MM.1S (cell line): ENCODE measurements around the gene PRKCH.

ENCODE experiments used
- DNase-seq: peaks from one replicate; pipeline ENCODE4 v3.0.0-alpha.2; 2015
- H2AFZ ChIP-seq: fragments of 300-600 bp; sonication (generic); 2 replicates; pipeline ENCODE4 v1.6.0; 2016; ENCODE audit warnings: antibody characterized with exemption, low read length
- H3F3A ChIP-seq: fragments of 300-600 bp; sonication (generic); 2 replicates; pipeline ENCODE4 v1.6.1; 2016; ENCODE audit warnings: mild to moderate bottlenecking, antibody characterized with exemption, low read length, moderate library complexity, mixed read lengths; ENCODE audit not compliant: insufficient read depth
- H3K27ac ChIP-seq: fragments of 300-600 bp; sonication (generic); 2 replicates; pipeline ENCODE4 v1.5.1; 2016; ENCODE audit warnings: mild to moderate bottlenecking, low read length
- H3K27me3 ChIP-seq: fragments of 300-600 bp; sonication (generic); replicated peaks from 2 replicates; pipeline ENCODE4 v1.6.0; 2016; ENCODE audit warnings: low read length; ENCODE audit not compliant: insufficient read depth
- H3K36me3 ChIP-seq: fragments of 300-600 bp; sonication (generic); replicated peaks from 2 replicates; pipeline ENCODE4 v1.6.1; 2016; ENCODE audit warnings: mild to moderate bottlenecking, low read length, mixed read lengths; ENCODE audit not compliant: insufficient read depth
- H3K4me1 ChIP-seq: fragments of 300-600 bp; sonication (generic); 2 replicates; pipeline ENCODE4 v1.6.1; 2016; ENCODE audit warnings: low read length, mixed read lengths
- H3K4me2 ChIP-seq: fragments of 300-600 bp; sonication (generic); 2 replicates; pipeline ENCODE4 v1.6.0; 2016; ENCODE audit warnings: low read depth, low read length
- H3K4me3 ChIP-seq: fragments of 300-600 bp; sonication (generic); 2 replicates; pipeline ENCODE4 v1.5.1; 2016; ENCODE audit warnings: low read length, mixed read lengths
- H3K79me2 ChIP-seq: fragments of 300-600 bp; sonication (generic); 2 replicates; pipeline ENCODE4 v1.6.1; 2016; ENCODE audit warnings: mixed run types, low read length, mixed read lengths
- H3K9ac ChIP-seq: fragments of 300-600 bp; sonication (generic); 2 replicates; pipeline ENCODE4 v1.6.1; 2016; ENCODE audit warnings: low read length, mixed read lengths
- H3K9me2 ChIP-seq: fragments of 300-600 bp; sonication (generic); replicated peaks from 2 replicates; pipeline ENCODE4 v1.6.1; 2016; ENCODE audit warnings: mild to moderate bottlenecking, low read length, mixed read lengths; ENCODE audit not compliant: insufficient read depth
- H3K9me3 ChIP-seq: fragments of 300-600 bp; sonication (generic); replicated peaks from 2 replicates; pipeline ENCODE4 v1.6.1; 2016; ENCODE audit warnings: mild to moderate bottlenecking, low read length, mixed read lengths; ENCODE audit not compliant: insufficient read depth
- H4K20me1 ChIP-seq: fragments of 300-600 bp; sonication (generic); 2 replicates; pipeline ENCODE4 v1.6.1; 2016; ENCODE audit warnings: mild to moderate bottlenecking, low read length, moderate library complexity, mixed read lengths; ENCODE audit not compliant: insufficient read depth
- CTCF ChIP-seq: fragments of 300-600 bp; sonication (generic); IDR thresholded peaks from 2 replicates; pipeline ENCODE4 v1.5.1; 2016; ENCODE audit warnings: antibody characterized with exemption, low read length, mixed read lengths
- EZH2 ChIP-seq: fragments of 300-600 bp; sonication (generic); optimal IDR thresholded peaks from 2 replicates; pipeline ENCODE3; 2017; ENCODE audit warnings: low read depth, mild to moderate bottlenecking, antibody characterized with exemption, low read length, mixed read lengths
- EZH2phosphoT487 ChIP-seq: fragments of 300-600 bp; sonication (generic); IDR thresholded peaks from 2 replicates; pipeline ENCODE4 v1.6.1; 2018; ENCODE audit warnings: antibody characterized with exemption, low read length

Gene PRKCH

GRCh38 chr14:61281948-61282275 is 39.5 kb upstream of the PRKCH start:
- no peaks in the 10 kb centered on the region for H3F3A ChIP-seq
- no peaks in the 10 kb centered on the region for H3K36me3 ChIP-seq
- H3K9me3 ChIP-seq, result no peaks in the 10 kb centered on the region
- H3K27ac ChIP-seq, result no peak overlapping the region
- no peaks in the 10 kb centered on the region for H3K27me3 ChIP-seq
- no peaks in the 10 kb centered on the region for H3K4me1 ChIP-seq
- no peak overlapping the region for H2AFZ ChIP-seq
- no peaks in the 10 kb centered on the region for H4K20me1 ChIP-seq
- H3K79me2 ChIP-seq, result no peaks in the 10 kb centered on the region
- H3K4me2 ChIP-seq, result no peak overlapping the region
- H3K4me3 ChIP-seq, result no peak overlapping the region
- H3K9ac ChIP-seq, result no peak overlapping the region
- no peaks in the 10 kb centered on the region for H3K9me2 ChIP-seq
- TF ChIP-seq CTCF (no peak), EZH2 (no peak), EZH2phosphoT487 (no peak)
- DNase-seq, result no peak

- Histone ChIP-seq H3K4me1 (no peaks in the 10 kb centered on the region), H3K9me3 (no peaks in the 10 kb centered on the region)
- DNase-seq, result no peak
These were observed 38.6 kb upstream of the PRKCH start for GRCh38 chr14:61282746-61283145.

GRCh38 chr14:61284001-61284400 is 37.4 kb upstream of the PRKCH start:
- DNase-seq, result peak; percentile 6
- H3K9me3 ChIP-seq, result no peaks in the 10 kb centered on the region
- H3K4me3 ChIP-seq, result no peak overlapping the region
- TF ChIP-seq CTCF (no peak), EZH2phosphoT487 (no peak), EZH2 (no peak)
- no peak overlapping the region for H2AFZ ChIP-seq
- H3K9me2 ChIP-seq, result no peaks in the 10 kb centered on the region
- H3K27ac ChIP-seq, result no peak overlapping the region
- H3K9ac ChIP-seq, result no peak overlapping the region
- no peaks in the 10 kb centered on the region for H4K20me1 ChIP-seq
- no peaks in the 10 kb centered on the region for H3K79me2 ChIP-seq
- H3F3A ChIP-seq, result no peaks in the 10 kb centered on the region
- no peaks in the 10 kb centered on the region for H3K36me3 ChIP-seq
- H3K4me1 ChIP-seq, result no peaks in the 10 kb centered on the region
- H3K4me2 ChIP-seq, result no peak overlapping the region
- H3K27me3 ChIP-seq, result no peaks in the 10 kb centered on the region

More at GRCh38 chr14:61282746-61283145, 38.6 kb upstream of the PRKCH start:
- no peak overlapping the region for H3K9ac ChIP-seq
- no peaks in the 10 kb centered on the region for H3F3A ChIP-seq
- no peaks in the 10 kb centered on the region for H4K20me1 ChIP-seq
- no peak overlapping the region for H2AFZ ChIP-seq
- no peaks in the 10 kb centered on the region for H3K27me3 ChIP-seq
- TF ChIP-seq CTCF (no peak), EZH2phosphoT487 (no peak), EZH2 (no peak)
- no peaks in the 10 kb centered on the region for H3K9me2 ChIP-seq
- no peaks in the 10 kb centered on the region for H3K36me3 ChIP-seq
- H3K79me2 ChIP-seq, result no peaks in the 10 kb centered on the region
- no peak overlapping the region for H3K27ac ChIP-seq
- H3K4me2 ChIP-seq, result no peak overlapping the region
- no peak overlapping the region for H3K4me3 ChIP-seq
